ENCODE results near the gene MARK3.

Gene MARK3

GRCh38 chr14:103517174-103517566 lies 132.0 kb downstream of the MARK3 start:
- H3K27me3 ChIP-seq (ENCODE audit: control insufficient read depth in 5 of 5, insufficient read depth in 4 of 5, low read length in 5 of 5), result no peaks in the 10 kb centered on the region
- H3K4me3 ChIP-seq (ENCODE audit: low read depth in 1 of 5, low read length in 5 of 5), result no peak overlapping the region
- peaks cover 0 to 5% (median 0%) of the 10 kb centered on the region in 5 donors for H3K36me3 ChIP-seq (ENCODE audit: control insufficient read depth in 5 of 5, insufficient read depth in 5 of 5, low read length in 5 of 5)
- no peaks in the 10 kb centered on the region for H3K9me3 ChIP-seq (ENCODE audit: control insufficient read depth in 5 of 5, low read length in 5 of 5)
- no peak overlapping the region for H3K9ac ChIP-seq (ENCODE audit: low read length in 5 of 5)
- no peak overlapping the region for H3K27ac ChIP-seq (ENCODE audit: low read depth, low read length)
- H3K4me1 ChIP-seq (ENCODE audit: control insufficient read depth in 5 of 5, insufficient read depth in 5 of 5, low read length in 5 of 5), result peaks cover 5 to 55% (median 49%) of the 10 kb centered on the region in 5 donors

GRCh38 chr14:103517721-103518421 lies 132.7 kb downstream of the MARK3 start:
- Histone ChIP-seq H3K4me1 (ENCODE audit: control insufficient read depth in 5 of 5, insufficient read depth in 5 of 5, low read length in 5 of 5) (peaks cover 5 to 54% (median 47%) of the 10 kb centered on the region in 5 donors), H3K9ac (ENCODE audit: low read length in 5 of 5) (peak overlapping the region in 2 of 5 donors; percentile 21 to 31), H3K27ac (ENCODE audit: low read depth, low read length) (no peak overlapping the region), H3K4me3 (ENCODE audit: low read depth in 1 of 5, low read length in 5 of 5) (no peak overlapping the region), H3K27me3 (ENCODE audit: control insufficient read depth in 5 of 5, insufficient read depth in 4 of 5, low read length in 5 of 5) (no peaks in the 10 kb centered on the region), H3K9me3 (ENCODE audit: control insufficient read depth in 5 of 5, low read length in 5 of 5) (no peaks in the 10 kb centered on the region), H3K36me3 (ENCODE audit: control insufficient read depth in 5 of 5, insufficient read depth in 5 of 5, low read length in 5 of 5) (peaks cover 0 to 5% (median 0%) of the 10 kb centered on the region in 5 donors)

GRCh38 chr14:103518422-103519042 lies 133.3 kb downstream of the MARK3 start:
- Histone ChIP-seq H3K4me3 (ENCODE audit: low read depth in 1 of 5, low read length in 5 of 5) (no peak overlapping the region), H3K9ac (ENCODE audit: low read length in 5 of 5) (peak overlapping the region in 2 of 5 donors; percentile 21 to 31), H3K27me3 (ENCODE audit: control insufficient read depth in 5 of 5, insufficient read depth in 4 of 5, low read length in 5 of 5) (no peaks in the 10 kb centered on the region), H3K27ac (ENCODE audit: low read depth, low read length) (no peak overlapping the region), H3K36me3 (ENCODE audit: control insufficient read depth in 5 of 5, insufficient read depth in 5 of 5, low read length in 5 of 5) (peaks cover 0 to 5% (median 0%) of the 10 kb centered on the region in 5 donors), H3K9me3 (ENCODE audit: control insufficient read depth in 5 of 5, low read length in 5 of 5) (no peaks in the 10 kb centered on the region), H3K4me1 (ENCODE audit: control insufficient read depth in 5 of 5, insufficient read depth in 5 of 5, low read length in 5 of 5) (peaks cover 1 to 54% (median 46%) of the 10 kb centered on the region in 5 donors)

- no peak overlapping the region for H3K4me3 ChIP-seq (ENCODE audit: low read depth in 1 of 5, low read length in 5 of 5)
- H3K36me3 ChIP-seq (ENCODE audit: control insufficient read depth in 5 of 5, insufficient read depth in 5 of 5, low read length in 5 of 5), result peaks cover 0 to 5% (median 0%) of the 10 kb centered on the region in 5 donors
- no peaks in the 10 kb centered on the region for H3K9me3 ChIP-seq (ENCODE audit: control insufficient read depth in 5 of 5, low read length in 5 of 5)
- H3K9ac ChIP-seq (ENCODE audit: low read length in 5 of 5), result no peak overlapping the region
- no peak overlapping the region for H3K27ac ChIP-seq (ENCODE audit: low read depth, low read length)
- H3K27me3 ChIP-seq (ENCODE audit: control insufficient read depth in 5 of 5, insufficient read depth in 4 of 5, low read length in 5 of 5), result no peaks in the 10 kb centered on the region
- H3K4me1 ChIP-seq (ENCODE audit: control insufficient read depth in 5 of 5, insufficient read depth in 5 of 5, low read length in 5 of 5), result peaks cover 1 to 54% (median 44%) of the 10 kb centered on the region in 5 donors
Observed at GRCh38 chr14:103519043-103519836, 134.0 kb downstream of the MARK3 start.

- Histone ChIP-seq H3K4me3 (ENCODE audit: low read depth in 1 of 5, low read length in 5 of 5) (no peak overlapping the region), H3K27ac (ENCODE audit: low read depth, low read length) (no peak overlapping the region), H3K4me1 (ENCODE audit: control insufficient read depth in 5 of 5, insufficient read depth in 5 of 5, low read length in 5 of 5) (peaks cover 1 to 55% (median 44%) of the 10 kb centered on the region in 5 donors)
Observed at GRCh38 chr14:103519837-103520212, 134.6 kb downstream of the MARK3 start.

GRCh38 chr14:103520269-103520656 lies 135.0 kb downstream of the MARK3 start:
- peak overlapping the region; percentile 57 for H3K27ac ChIP-seq (ENCODE audit: low read depth, low read length)
- H3K9me3 ChIP-seq (ENCODE audit: control insufficient read depth in 5 of 5, low read length in 5 of 5), result no peaks in the 10 kb centered on the region
- peaks cover 1 to 55% (median 44%) of the 10 kb centered on the region in 5 donors for H3K4me1 ChIP-seq (ENCODE audit: control insufficient read depth in 5 of 5, insufficient read depth in 5 of 5, low read length in 5 of 5)
- peaks cover 0 to 5% (median 0%) of the 10 kb centered on the region in 5 donors for H3K36me3 ChIP-seq (ENCODE audit: control insufficient read depth in 5 of 5, insufficient read depth in 5 of 5, low read length in 5 of 5)
- no peak overlapping the region for H3K9ac ChIP-seq (ENCODE audit: low read length in 5 of 5)
- H3K4me3 ChIP-seq (ENCODE audit: low read depth in 1 of 5, low read length in 5 of 5), result peak overlapping the region in 3 of 5 donors; percentile 63 to 73 (median 65)
- H3K27me3 ChIP-seq (ENCODE audit: control insufficient read depth in 5 of 5, insufficient read depth in 4 of 5, low read length in 5 of 5), result no peaks in the 10 kb centered on the region

More at GRCh38 chr14:103519837-103520212, 134.6 kb downstream of the MARK3 start:
- Histone ChIP-seq H3K36me3 (ENCODE audit: control insufficient read depth in 5 of 5, insufficient read depth in 5 of 5, low read length in 5 of 5) (peaks cover 0 to 5% (median 0%) of the 10 kb centered on the region in 5 donors), H3K9me3 (ENCODE audit: control insufficient read depth in 5 of 5, low read length in 5 of 5) (no peaks in the 10 kb centered on the region), H3K9ac (ENCODE audit: low read length in 5 of 5) (no peak overlapping the region), H3K27me3 (ENCODE audit: control insufficient read depth in 5 of 5, insufficient read depth in 4 of 5, low read length in 5 of 5) (no peaks in the 10 kb centered on the region)

GRCh38 chr14:103520657-103521437 lies 135.6 kb downstream of the MARK3 start:
- Histone ChIP-seq H3K36me3 (ENCODE audit: control insufficient read depth in 5 of 5, insufficient read depth in 5 of 5, low read length in 5 of 5) (peaks cover 0 to 5% (median 0%) of the 10 kb centered on the region in 5 donors), H3K27me3 (ENCODE audit: control insufficient read depth in 5 of 5, insufficient read depth in 4 of 5, low read length in 5 of 5) (no peaks in the 10 kb centered on the region), H3K4me3 (ENCODE audit: low read depth in 1 of 5, low read length in 5 of 5) (peak overlapping the region in 4 of 5 donors; percentile 63 to 73 (median 66)), H3K9ac (ENCODE audit: low read length in 5 of 5) (peak overlapping the region in 1 of 5 donors; percentile 52), H3K9me3 (ENCODE audit: control insufficient read depth in 5 of 5, low read length in 5 of 5) (no peaks in the 10 kb centered on the region), H3K27ac (ENCODE audit: low read depth, low read length) (peak overlapping the region; percentile 57), H3K4me1 (ENCODE audit: control insufficient read depth in 5 of 5, insufficient read depth in 5 of 5, low read length in 5 of 5) (peaks cover 1 to 55% (median 44%) of the 10 kb centered on the region in 5 donors)

- no peaks in the 10 kb centered on the region for H3K9me3 ChIP-seq (ENCODE audit: control insufficient read depth in 5 of 5, low read length in 5 of 5)
- peak overlapping the region in 4 of 5 donors; percentile 63 to 73 (median 66) for H3K4me3 ChIP-seq (ENCODE audit: low read depth in 1 of 5, low read length in 5 of 5)
- peaks cover 1 to 61% (median 49%) of the 10 kb centered on the region in 5 donors for H3K4me1 ChIP-seq (ENCODE audit: control insufficient read depth in 5 of 5, insufficient read depth in 5 of 5, low read length in 5 of 5)
- H3K27me3 ChIP-seq (ENCODE audit: control insufficient read depth in 5 of 5, insufficient read depth in 4 of 5, low read length in 5 of 5), result no peaks in the 10 kb centered on the region
- no peak overlapping the region for H3K27ac ChIP-seq (ENCODE audit: low read depth, low read length)
- H3K36me3 ChIP-seq (ENCODE audit: control insufficient read depth in 5 of 5, insufficient read depth in 5 of 5, low read length in 5 of 5), result peaks cover 0 to 5% (median 0%) of the 10 kb centered on the region in 5 donors
- peak overlapping the region in 1 of 5 donors; percentile 52 for H3K9ac ChIP-seq (ENCODE audit: low read length in 5 of 5)
Observed at GRCh38 chr14:103521438-103521950, 136.3 kb downstream of the MARK3 start.

- Histone ChIP-seq H3K27ac (ENCODE audit: low read depth, low read length) (no peak overlapping the region), H3K4me1 (ENCODE audit: control insufficient read depth in 5 of 5, insufficient read depth in 5 of 5, low read length in 5 of 5) (peaks cover 1 to 67% (median 53%) of the 10 kb centered on the region in 5 donors), H3K9me3 (ENCODE audit: control insufficient read depth in 5 of 5, low read length in 5 of 5) (no peaks in the 10 kb centered on the region), H3K4me3 (ENCODE audit: low read depth in 1 of 5, low read length in 5 of 5) (peak overlapping the region in 4 of 5 donors; percentile 50 to 73 (median 66)), H3K27me3 (ENCODE audit: control insufficient read depth in 5 of 5, insufficient read depth in 4 of 5, low read length in 5 of 5) (no peaks in the 10 kb centered on the region), H3K9ac (ENCODE audit: low read length in 5 of 5) (peak overlapping the region in 1 of 5 donors; percentile 52), H3K36me3 (ENCODE audit: control insufficient read depth in 5 of 5, insufficient read depth in 5 of 5, low read length in 5 of 5) (peaks cover 0 to 5% (median 0%) of the 10 kb centered on the region in 5 donors)
Observed at GRCh38 chr14:103521951-103522563, 136.8 kb downstream of the MARK3 start.
